Activated naive CD4-positive, alpha-beta T cell (primary cell): ENCODE data around the gene DYNC1LI1.

Experiments used
- DNase-seq, 4 experiments: peaks; one replicate each; lab custom pipeline; 2025; lab: John Stamatoyannopoulos, UW

DYNC1LI1 gene

GRCh38 chr3:32492684-32493436, 77.8 kb downstream of the DYNC1LI1 start:
- DNase-seq, result no peak

DNA sequence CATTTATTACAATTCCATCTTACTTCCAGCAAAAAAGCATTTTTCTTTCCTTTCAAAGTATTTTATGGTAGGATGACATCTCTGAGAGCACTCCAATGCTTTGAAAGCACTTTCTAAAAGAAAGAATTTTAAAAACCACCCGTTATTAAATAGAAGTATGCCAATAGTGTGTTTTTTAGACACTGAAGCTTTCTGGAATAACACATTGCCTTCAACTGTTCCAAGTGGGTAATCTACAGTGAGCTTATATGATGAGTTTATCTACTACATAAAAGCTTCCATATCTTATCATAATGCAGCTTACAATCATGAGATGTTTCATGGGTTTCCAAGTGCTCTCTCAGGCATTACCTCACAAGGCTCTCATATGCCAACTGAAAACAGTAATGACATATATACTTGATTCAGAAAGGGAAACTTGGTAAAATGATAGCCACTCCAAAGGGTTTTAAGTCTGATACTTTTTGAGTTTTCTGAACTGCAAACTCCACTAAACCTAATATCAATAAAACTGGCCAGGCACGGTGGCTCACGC, 82.1 kb downstream of the DYNC1LI1 start:
- no peak for DNase-seq

DNA sequence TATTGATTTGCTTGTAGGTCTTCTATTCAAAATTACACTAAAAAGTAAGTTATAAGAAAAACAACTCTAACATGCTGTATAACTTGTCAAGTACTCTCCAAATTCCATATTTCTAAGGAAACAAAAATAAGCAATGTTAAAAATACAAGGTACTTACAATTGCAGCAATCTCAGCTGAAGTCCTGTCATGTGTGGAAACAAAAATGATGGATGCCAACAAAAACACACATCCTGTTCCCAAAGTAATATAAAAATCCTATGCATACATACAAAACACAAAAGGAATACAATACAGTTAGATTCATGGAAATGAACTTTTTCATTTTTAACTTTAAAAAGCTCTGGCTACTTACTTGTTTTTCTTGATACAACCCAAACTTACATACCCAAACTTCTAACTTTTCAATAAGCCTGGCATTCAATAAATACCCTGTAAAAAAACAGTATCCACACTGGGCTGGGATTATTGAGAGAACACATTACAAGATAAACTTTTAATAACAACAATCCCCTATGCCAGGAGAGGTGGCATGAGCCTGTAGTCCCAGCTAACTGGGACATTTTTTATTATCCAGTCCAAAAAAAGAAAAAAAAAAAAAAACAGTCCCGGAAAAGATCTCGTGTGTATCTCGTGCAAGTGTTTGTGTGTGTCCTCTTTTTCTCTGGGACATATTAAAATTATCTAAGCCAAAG, 82.7 kb downstream of the DYNC1LI1 start:
- DNase-seq, result no peak

- DNase-seq, result no peak
Observed at GRCh38 chr3:32484436-32484835, 86.2 kb downstream of the DYNC1LI1 start.

DNA sequence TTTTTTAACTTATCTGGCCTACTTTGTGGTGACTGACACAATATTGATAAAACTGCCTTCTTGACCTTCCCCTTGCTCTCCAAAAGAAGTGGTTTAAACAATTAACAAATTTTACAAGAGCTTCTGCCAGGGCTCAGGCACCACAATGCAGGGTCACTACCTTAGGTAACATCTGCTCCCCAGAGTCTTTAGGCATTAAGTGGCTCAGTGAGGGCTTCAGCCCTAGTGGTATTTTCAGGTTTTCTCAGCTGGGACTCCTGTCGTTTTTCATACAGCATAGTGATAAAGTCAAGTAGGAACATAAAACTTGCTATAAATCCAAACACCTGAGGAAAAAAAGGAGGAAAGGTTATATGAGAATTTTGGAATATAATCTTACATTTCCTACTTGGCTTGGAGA, 86.9 kb downstream of the DYNC1LI1 start:
- no peak for DNase-seq

DNA sequence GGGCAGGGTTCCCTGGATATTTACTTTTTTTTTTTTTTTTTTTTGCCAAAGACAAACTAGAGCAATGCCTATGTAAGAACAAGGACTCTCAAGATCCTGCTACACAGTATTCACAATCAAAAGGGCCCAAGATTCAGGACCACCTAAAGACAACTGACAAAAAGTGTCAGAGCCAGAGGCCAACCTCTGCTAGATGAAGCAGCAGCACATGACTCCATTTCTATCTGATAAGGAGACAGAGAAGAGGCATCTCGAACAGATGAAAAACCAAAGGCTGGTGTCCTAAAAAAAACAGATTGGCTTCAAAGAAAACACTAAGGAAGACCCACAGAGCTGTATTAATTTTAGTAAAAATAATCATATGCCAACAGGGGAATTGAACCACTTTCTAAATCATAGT, 88.0 kb downstream of the DYNC1LI1 start:
- no peak for DNase-seq

DNA sequence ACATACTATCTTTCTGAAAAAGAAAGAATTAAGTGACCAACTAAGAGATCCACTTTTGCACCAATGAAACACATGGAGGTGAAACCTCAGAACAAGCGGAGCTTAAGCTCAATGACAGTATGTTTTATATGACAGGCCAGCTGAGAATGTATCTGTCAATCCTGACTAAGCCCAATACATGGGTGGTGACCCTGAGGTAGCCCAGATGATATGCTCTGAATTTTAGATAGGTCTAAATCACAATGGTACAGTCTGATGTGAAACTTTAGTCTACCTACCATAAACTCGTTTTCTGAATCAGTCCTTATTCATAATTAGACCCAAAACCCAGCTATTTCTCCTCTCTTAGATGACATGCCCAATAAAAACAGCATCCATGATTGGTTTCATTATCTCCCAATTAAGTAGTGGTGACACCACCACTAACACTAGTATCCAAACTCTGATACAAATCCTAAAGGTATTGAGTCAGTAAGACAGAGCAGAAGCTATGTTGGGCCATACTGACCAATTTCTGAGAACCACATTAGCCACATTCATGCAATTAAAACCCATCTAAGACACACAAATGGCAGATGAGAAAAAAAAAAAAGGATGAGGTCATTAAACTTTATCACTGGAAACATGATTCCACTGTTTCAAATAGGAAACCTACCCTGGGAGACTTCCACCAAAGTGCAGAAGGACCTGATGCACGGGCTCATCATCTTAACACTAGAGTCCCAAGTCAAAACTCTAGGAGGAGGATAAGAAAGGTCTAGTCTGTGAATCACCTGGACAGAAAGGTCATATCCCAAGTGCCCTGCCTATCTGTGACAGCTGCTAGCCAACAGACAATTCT, 88.6 kb downstream of the DYNC1LI1 start:
- DNase-seq, result no peak

DNA sequence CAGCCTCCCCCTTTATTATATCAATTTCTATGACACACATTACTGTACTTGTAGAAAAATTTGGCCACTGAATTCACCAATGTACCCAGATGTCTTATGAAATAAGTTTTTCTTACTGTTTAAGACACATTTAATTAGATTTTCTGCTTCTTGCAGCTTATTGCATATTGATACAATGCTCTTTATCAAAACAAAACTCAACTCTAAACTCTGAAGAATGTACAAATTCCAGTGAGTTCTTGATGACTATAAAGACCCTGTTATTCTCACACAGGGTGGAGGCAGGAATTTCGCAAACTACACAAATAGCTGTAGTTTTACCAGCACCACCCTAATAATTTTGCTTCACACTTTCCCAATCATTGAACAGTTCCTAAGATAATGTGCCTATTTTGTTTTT, 90.1 kb downstream of the DYNC1LI1 start:
- DNase-seq, result no peak
